T-cell (primary cell): ENCODE measurements around the gene ENTPD6. TPM values are rescaled to one million over a fixed set of nuclear protein-coding genes. Genes with fewer than 3 reads are reported as not detected.

ENCODE experiments used
- ATAC-seq, 4 experiments: fragments of 200-7000 bp in 3 of 4; fragments of 150-1000 bp in 1 of 4; cut with Tn5 transposase; replicated peaks in 1 of 4; 1 replicate in 3 of 4; 2 replicates in 1 of 4; pipeline ENCODE4 v1.10.0; 2021; ENCODE audit warnings: moderate library complexity in 3 of 4, mild to moderate bottlenecking in 2 of 4, moderate number of reproducible peaks in 1 of 4
- CTCF ChIA-PET, 2 donors: fragments of 300-600 bp; sonication (Branson Sonifier 250); formaldehyde crosslinking; loops; one replicate each; lab custom pipeline; 2022; ENCODE audit warnings: antibody characterized with exemption in 2 of 2; lab: Charles Lee
- POLR2A ChIA-PET, 2 donors: fragments of 300-600 bp; sonication (Branson Sonifier 250); formaldehyde crosslinking; loops; one replicate each; lab custom pipeline; 2022; ENCODE audit warnings: antibody characterized with exemption in 2 of 2; lab: Charles Lee
- DNase-seq, 35 experiments: peaks; one replicate each; pipeline versions ENCODE4 v3.0.0 to v3.0.0-alpha.2; 2013 to 2023
- H3K27ac ChIP-seq: one replicate; pipeline ENCODE4 v1.5.1; 2013; ENCODE audit warnings: low read length
- H3K27me3 ChIP-seq, 2 experiments: replicated peaks in 1 of 2; 1 replicate in 1 of 2; 2 replicates in 1 of 2; pipeline versions ENCODE4 v1.6.1 to v1.7.0; 2013; ENCODE audit warnings: low read length in 1 of 2, mixed read lengths in 1 of 2; ENCODE audit not compliant: control insufficient read depth in 2 of 2, insufficient read depth in 2 of 2; ENCODE audit errors: extremely low read depth in 1 of 2
- H3K36me3 ChIP-seq, 2 donors: 1 replicate in 1 of 2; 2 replicates in 1 of 2; pipeline versions ENCODE4 v1.6.1 to v1.7.0; 2013; ENCODE audit warnings: low read length in 1 of 2; ENCODE audit not compliant: control insufficient read depth in 2 of 2, insufficient read depth in 1 of 2; ENCODE audit errors: extremely low read depth in 1 of 2
- H3K4me1 ChIP-seq, 2 experiments: 1 replicate in 1 of 2; 2 replicates in 1 of 2; pipeline versions ENCODE4 v1.6.1 to v1.7.0; 2013; ENCODE audit warnings: low read length in 2 of 2, mixed read lengths in 1 of 2; ENCODE audit not compliant: insufficient read depth in 2 of 2, control insufficient read depth in 1 of 2; ENCODE audit errors: extremely low read depth in 1 of 2
- H3K4me3 ChIP-seq, 2 donors: 1 replicate in 1 of 2; 2 replicates in 1 of 2; pipeline versions ENCODE4 v1.5.1 to v1.7.0; 2013; ENCODE audit warnings: mild to moderate bottlenecking in 2 of 2, low read length in 1 of 2, moderate library complexity in 1 of 2; ENCODE audit not compliant: control insufficient read depth in 1 of 2; ENCODE audit errors: extremely low read depth in 1 of 2
- H3K9me3 ChIP-seq: 2 replicates; pipeline ENCODE4 v1.7.0; 2013
- H3K27ac Mint-ChIP-seq, 2 donors: one replicate each; pipeline ENCODE4 v1.8.0; 2020 to 2021; ENCODE audit warnings: mild to moderate bottlenecking in 2 of 2, mixed read lengths in 2 of 2
- H3K27me3 Mint-ChIP-seq, 2 donors: one replicate each; pipeline ENCODE4 v1.8.0; 2021 to 2022; ENCODE audit warnings: mixed read lengths in 2 of 2
- H3K36me3 Mint-ChIP-seq: one replicate; pipeline ENCODE4 v1.8.0; 2021; ENCODE audit warnings: mixed read lengths
- H3K4me1 Mint-ChIP-seq, 3 donors: one replicate each; pipeline ENCODE4 v1.8.0; 2020 to 2022; ENCODE audit warnings: mixed read lengths in 3 of 3, mild to moderate bottlenecking in 1 of 3
- H3K4me3 Mint-ChIP-seq, 3 donors: one replicate each; pipeline ENCODE4 v1.8.0; 2020 to 2022; ENCODE audit warnings: mild to moderate bottlenecking in 3 of 3, mixed read lengths in 3 of 3, moderate library complexity in 3 of 3
- H3K9me3 Mint-ChIP-seq, 3 donors: one replicate each; pipeline ENCODE4 v1.8.0; 2020 to 2022; ENCODE audit warnings: mixed read lengths in 3 of 3
- WGBS: methylation state at CpG from one replicate; pipeline ENCODE4 v1.1.5; 2013; ENCODE audit warnings: missing lambda C conversion rate; ENCODE audit not compliant: insufficient coverage; 5-methylcytosine and 5-hydroxymethylcytosine counted together
- total RNA-seq, 35 experiments: library from RNA in 6 of 35; stranded (reverse) in 6 of 35; fragments of 120-200 nt in 1 of 35; gene quantifications; one replicate each; pipeline versions ENCODE4 v1.2.1 to v1.2.4 and lab custom pipeline; 2013 to 2026

Gene ENTPD6
- total RNA-seq, 5 donors from 2014 or later (not counting 1 experiment from before 2014, with no cell fraction given): 80.5 to 102 (median 90.9) TPM

DNA sequence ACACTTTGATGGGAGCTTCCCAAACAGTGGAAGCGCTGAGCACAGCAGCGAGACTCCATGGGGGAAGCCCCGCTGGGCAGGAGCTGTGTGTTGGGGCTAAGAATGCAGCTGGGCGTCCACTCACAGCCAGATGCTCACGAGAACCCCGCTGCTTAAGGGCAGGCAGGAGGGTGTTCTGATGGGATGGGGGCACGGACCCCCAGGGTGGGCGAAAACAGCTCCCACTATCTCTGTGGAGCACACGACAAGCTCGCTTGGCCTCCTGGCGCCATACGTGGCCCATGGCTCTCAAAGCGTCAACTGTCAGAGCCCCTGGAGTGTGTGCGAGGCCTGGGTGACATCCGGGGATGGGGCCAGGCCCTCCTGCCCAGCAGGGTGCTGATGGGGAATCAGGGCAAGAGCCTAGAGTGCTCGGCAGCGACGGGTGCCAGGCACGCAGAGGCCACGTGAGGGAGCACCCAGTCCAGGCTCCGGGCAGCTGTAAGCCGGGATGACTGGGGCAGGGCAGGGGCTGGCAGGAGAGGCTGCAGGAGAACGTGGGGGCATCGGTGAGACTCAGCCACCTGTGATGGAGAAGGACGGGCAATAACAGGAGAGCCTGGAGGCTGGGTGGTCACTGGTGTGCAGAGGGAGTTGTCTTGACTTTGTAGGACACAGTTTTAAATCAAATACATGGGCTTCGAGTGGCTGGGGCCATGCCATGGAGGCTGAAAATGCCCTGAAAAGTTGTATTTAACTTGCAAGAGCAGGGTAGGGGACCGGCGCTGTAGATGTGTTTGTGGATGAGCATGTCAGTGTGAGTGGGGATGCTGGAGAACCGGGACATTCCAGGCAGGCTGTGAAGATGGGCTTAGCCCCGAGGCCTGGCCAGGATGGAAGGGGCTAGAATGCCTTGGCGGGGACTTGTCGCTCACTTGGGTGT is 79.6 kb downstream of the ENTPD6 start:
- H3K4me1 Mint-ChIP-seq: no peaks in the 10 kb centered on the region
- peaks cover 31% of the 10 kb centered on the region for H3K36me3 Mint-ChIP-seq
- 94% methylated on average over 30 of the region's 32 CpGs for WGBS
- DNase-seq: peak in 2 of 35 experiments; percentile 2 to 20
- H3K4me1 ChIP-seq: no peaks in the 10 kb centered on the region
- H3K27me3 ChIP-seq: no peaks in the 10 kb centered on the region
- ATAC-seq: no peak
- CTCF ChIA-PET: no interaction called here
- POLR2A ChIA-PET: no interaction called here
- no peak overlapping the region for H3K27ac ChIP-seq
- H3K36me3 ChIP-seq: peaks cover 26 to 86% of the 10 kb centered on the region in 2 donors
- no peak overlapping the region for H3K27ac Mint-ChIP-seq
- H3K4me3 Mint-ChIP-seq: no peak overlapping the region
- H3K4me3 ChIP-seq: no peak overlapping the region
- no peaks in the 10 kb centered on the region for H3K9me3 Mint-ChIP-seq
- H3K27me3 Mint-ChIP-seq: no peaks in the 10 kb centered on the region
- H3K9me3 ChIP-seq: no peaks in the 10 kb centered on the region

DNA sequence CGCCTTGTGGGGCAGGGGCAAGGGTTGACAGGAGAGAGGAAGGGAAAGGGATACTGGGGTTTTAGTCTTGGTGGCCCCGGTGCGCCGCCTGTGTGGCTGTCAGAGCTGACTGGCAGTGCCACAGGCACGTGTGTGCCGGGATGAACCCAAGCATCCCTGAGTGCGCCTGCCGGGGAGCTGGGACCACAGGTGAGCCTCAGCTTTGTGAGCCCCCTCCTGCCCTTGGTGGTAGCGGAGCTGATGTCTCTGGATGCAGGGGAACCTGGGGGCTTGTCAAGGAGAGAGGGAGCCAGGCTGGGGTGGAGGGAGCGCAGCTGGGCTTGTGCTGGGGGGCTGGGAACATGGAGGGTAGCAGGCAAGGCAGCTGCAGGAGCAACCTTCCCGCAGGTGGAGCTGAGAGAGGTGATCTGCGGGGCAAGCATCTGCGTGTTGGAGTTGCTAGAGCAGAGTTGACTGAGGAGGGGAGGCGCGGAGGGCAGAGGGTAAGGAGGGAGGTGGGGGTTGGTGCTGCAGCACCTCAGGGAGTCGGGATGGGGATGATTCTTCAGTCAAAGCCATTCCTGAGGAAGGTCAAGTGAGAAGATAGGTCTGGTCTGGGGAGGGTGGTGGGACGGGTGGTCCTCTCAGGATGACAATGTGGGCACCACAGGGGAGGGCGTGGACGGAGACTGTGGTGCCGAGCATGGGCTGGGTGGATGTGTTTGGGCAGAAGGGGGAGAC is 80.5 kb downstream of the ENTPD6 start:
- no peaks in the 10 kb centered on the region for H3K27me3 Mint-ChIP-seq
- ChIA-PET CTCF (no interaction called here), POLR2A (no interaction called here)
- ATAC-seq (no peak), DNase-seq (no peak)
- Histone ChIP-seq H3K9me3 (no peaks in the 10 kb centered on the region), H3K4me1 (peaks cover 0 to 4% of the 10 kb centered on the region in 2 experiments), H3K36me3 (peaks cover 31 to 87% of the 10 kb centered on the region in 2 donors), H3K27me3 (no peaks in the 10 kb centered on the region), H3K27ac (no peak overlapping the region), H3K4me3 (no peak overlapping the region)
- H3K4me3 Mint-ChIP-seq: no peak overlapping the region
- peaks cover 31% of the 10 kb centered on the region for H3K36me3 Mint-ChIP-seq
- H3K27ac Mint-ChIP-seq: no peak overlapping the region
- no peaks in the 10 kb centered on the region for H3K9me3 Mint-ChIP-seq
- H3K4me1 Mint-ChIP-seq: no peaks in the 10 kb centered on the region
- 95% methylated on average over 20 of the region's 20 CpGs for WGBS

Other genes starting within 250 kb of the ENTPD6 start
- 10 to 100 TPM; 22.8 to 92.0 (median 46.2) TPM for gene CST7, start 246.4 kb upstream of the ENTPD6 start, total RNA-seq
- 10 to 100 TPM; 32.2 to 53.0 (median 49.8) TPM for gene APMAP, start 203.0 kb upstream of the ENTPD6 start, total RNA-seq
- 10 to 100 TPM; 39.1 to 59.6 (median 57.7) TPM for gene ACSS1, start 137.6 kb upstream of the ENTPD6 start, total RNA-seq
- not detected for gene VSX1, start 113.6 kb upstream of the ENTPD6 start, total RNA-seq
- 10 to 100 TPM; 29.7 to 53.4 (median 36.5) TPM for gene PYGB, start 52.4 kb downstream of the ENTPD6 start, total RNA-seq
- 10 to 100 TPM; 19.5 to 27.7 (median 22.1) TPM for gene ABHD12, start 195.1 kb downstream of the ENTPD6 start, total RNA-seq
- gene GINS1, start 212.0 kb downstream of the ENTPD6 start, total RNA-seq: 1 to 10 TPM; 1.1 to 2.8 (median 1.2) TPM